GM12801 (cell line): ENCODE data around the gene SLC6A6.

ENCODE experiments used
- TF ChIP-seq, protein P1 (sequence below): IDR thresholded peaks from one replicate; pipeline ENCODE4 v1.5.1; 2011; ENCODE audit warnings: control low read depth; ENCODE audit not compliant: insufficient read length; ENCODE audit errors: extremely low read depth

Gene SLC6A6

DNA sequence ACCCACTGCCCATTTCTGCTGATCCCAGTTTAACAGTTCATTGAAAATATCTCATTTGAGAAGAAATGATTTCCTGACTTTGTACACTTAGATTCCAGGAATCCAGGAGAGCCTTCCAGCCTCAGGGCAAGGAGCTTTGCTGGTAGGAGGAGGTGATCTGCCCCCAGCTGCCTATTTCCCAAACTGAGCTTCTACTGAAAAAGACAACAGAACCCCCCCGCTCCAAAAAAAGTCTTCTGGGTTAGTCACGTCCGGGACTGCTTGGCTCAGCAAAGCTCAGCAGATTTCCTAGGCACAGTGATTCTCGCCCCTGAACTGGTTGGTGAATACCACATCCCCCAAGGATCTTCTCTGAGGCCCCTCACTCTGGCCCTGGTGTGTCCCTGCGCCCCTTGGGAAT is 13.1 kb downstream of the SLC6A6 start:
- TF ChIP-seq, protein P1, sequence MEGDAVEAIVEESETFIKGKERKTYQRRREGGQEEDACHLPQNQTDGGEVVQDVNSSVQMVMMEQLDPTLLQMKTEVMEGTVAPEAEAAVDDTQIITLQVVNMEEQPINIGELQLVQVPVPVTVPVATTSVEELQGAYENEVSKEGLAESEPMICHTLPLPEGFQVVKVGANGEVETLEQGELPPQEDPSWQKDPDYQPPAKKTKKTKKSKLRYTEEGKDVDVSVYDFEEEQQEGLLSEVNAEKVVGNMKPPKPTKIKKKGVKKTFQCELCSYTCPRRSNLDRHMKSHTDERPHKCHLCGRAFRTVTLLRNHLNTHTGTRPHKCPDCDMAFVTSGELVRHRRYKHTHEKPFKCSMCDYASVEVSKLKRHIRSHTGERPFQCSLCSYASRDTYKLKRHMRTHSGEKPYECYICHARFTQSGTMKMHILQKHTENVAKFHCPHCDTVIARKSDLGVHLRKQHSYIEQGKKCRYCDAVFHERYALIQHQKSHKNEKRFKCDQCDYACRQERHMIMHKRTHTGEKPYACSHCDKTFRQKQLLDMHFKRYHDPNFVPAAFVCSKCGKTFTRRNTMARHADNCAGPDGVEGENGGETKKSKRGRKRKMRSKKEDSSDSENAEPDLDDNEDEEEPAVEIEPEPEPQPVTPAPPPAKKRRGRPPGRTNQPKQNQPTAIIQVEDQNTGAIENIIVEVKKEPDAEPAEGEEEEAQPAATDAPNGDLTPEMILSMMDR = no peak

DNA sequence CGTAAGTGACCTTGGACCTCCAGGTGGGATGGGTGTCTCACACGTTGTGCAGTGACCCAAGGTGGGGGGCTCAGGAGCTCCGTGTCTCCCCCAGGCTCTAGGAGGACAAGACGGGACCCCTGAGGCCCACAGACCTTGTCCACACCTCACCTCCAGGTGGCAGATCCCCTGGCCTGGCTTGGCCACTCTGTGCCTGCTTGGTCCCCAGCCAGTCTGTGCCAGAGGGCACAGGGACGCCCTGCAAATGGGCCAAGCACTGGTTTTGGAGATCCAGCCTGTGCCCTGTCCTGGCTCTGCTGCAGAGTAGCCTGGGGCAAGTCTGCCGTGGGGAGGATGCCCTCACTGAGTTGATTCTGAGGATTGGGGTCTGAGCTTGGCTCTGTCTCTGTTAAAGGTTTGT is 14.0 kb downstream of the SLC6A6 start:
- TF ChIP-seq, protein P1 = no peak

DNA sequence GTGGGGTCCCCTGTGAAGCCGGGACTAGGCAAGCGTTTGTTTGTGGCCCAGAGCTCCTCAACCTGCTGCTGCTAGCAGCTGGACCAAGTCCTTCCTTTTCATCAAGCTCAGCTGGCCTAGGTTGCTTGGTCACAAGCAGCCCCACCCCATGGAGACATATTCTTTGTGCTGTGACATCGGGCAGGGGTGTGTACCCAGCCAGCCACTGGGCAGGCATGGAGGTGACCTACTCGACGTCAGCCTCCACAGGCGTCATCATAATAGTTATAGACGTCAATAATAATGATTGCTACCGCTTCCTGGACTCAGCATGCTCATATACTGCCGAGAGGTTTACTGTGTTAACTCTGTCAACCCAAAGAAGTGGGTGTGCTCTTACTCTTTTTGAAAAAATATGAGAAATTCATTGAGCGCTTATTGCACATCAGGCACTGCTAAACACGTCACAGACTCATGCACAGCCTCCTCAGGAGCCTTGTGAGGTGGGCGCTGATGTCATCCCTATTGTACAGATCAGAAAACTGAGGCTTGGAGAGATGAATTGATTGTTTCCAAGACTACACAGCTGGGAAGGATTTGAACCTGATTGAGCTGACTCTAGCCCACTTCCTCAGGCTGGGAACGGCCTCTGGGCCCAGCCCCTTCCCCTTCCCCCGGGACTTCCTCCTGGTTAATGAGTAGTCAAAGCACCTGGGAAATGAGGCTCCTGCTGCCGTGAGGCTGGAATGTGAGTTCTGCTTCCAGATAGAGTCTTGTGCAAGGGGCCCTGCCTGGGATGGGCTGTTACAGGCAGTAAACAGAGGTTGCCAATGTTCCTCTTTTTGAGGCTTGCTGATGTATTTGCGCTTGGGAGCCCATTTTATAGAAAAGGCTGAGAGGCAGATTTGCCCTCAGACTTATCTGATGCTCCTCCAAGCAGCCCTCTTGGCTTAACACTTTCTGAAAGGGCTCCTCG is 16.2 kb downstream of the SLC6A6 start:
- TF ChIP-seq, protein P1 = no peak

DNA sequence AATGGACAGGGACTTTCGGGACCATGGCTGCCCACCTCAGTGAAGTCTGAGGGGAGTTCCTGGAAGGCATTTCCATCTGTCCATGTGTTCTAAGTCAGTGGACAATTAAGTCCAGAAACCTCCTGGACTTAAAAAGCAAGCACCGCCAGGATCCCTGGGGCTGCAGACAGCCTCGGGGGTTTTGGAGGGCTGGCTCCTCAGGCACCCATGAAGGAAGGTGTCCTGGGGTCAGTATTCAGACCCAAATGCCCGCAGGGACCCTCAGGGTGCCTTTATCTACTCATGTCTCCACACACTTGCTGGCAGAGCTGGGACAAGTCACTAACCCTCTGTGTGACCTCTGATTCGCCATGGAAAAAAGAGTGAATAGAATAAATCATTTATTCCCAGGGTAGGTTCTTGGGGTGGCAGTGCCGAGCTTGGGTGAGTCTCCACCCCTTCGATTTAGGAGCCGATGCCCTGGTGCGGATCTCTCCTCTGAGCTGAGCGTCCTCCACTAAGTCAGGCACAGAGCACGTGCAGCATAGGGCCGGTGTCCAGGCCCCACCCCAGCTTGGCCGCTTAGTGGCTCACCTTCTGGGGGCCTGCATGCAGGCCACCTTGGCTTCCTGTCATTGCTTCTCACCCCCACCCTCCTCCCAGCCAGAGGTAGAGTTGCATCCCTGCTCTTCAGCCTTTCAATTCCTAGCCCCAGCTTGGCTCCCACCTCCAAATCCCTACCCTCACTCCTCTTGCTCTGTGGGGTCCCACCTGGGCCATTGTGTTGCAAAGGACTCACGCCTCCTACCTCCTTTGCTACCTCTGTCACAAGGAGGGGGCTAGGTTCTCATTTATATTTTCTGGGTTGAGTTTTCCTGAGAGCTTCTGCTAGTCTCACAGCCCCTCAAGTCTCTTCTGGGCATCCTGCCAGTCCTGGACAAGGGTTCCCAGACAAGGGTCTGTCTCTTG is 19.9 kb downstream of the SLC6A6 start:
- TF ChIP-seq, protein P1 = no peak

DNA sequence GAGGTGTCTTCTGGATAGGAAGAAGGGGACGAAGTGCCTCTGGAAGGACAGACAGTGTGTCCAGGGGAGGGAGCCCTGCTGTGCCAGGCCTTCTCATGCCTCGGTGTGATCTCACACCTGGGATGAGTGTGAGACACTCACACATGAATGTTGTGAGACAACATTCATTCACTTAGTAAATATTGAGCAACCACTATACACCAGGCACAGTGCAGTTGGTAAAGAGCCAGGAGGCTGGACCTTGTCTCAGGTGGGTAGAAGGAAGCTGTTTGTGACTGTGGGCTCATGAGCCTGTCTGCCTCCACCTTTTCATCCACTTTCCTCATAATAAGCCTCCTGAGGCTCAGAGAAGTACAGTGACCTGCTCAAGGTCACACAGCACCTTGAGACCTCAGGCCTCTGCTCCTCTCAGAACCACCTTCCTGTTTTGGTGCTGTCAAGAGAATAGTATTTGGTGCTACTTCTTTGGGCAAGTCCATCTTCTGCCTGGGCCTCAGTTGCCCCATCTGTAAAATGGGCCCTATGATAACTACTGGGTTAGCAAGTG is 20.9 kb downstream of the SLC6A6 start:
- TF ChIP-seq, protein P1 = no peak

DNA sequence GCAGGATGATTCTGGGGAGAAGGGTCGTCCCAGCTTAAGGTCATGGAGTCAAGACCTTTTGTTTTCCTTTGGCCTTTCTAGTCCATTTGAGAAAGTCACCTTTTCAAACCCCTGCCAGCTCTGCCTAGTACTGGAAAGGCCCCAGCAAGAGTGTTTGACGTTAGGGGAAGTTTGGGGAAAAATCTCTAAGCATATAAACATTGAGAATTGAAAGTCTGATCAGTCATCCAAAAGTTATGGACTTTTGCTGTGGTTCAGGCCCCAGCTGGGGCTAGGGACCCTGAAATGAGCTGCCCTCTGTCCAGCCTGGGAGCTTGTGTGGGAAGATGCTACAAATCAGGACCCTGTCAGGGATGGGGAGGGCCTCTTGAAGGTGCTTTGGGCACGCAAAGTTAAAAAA is 21.6 kb downstream of the SLC6A6 start:
- TF ChIP-seq, protein P1 = no peak
